ENCODE measurements around the gene GEN1.

The GEN1 gene

DNA sequence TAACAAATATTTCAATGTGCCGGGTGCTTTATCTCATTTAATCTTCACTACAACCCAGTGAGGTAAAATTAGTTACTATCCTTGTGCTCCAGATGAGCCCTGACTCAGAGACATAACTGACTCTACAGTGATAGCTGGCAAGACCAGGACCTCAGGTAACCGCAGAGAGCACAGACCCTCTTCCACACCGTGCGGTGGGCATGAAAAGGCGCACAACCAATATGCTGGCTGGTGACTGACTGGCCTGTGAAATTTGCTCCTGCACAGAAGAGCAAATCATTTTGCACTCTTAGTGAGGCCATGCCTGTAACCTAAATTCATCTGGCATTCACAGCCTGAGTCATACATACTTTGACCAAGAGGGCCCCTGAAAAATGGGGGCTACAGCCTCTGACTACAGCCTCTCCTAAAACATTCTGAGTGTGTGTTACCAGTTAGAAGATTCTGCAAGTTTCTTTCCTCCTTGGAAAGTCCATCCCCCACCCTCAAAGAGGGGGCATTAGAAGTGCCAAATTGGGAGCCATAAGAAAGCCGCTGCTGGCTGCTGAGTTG lies 39.9 kb downstream of the GEN1 start:
- Histone ChIP-seq H3K9ac (ENCODE audit: low read length) (no peak overlapping the region), H3K23ac (ENCODE audit: low read length in 2 of 2) (no peak overlapping the region), H3K27ac (ENCODE audit: low read length, poor library complexity, severe bottlenecking) (no peak overlapping the region), H2AFZ (ENCODE audit: low read depth, low read length) (no peak overlapping the region), H3K27me3 (ENCODE audit: control insufficient read depth in 1 of 2, insufficient read depth in 1 of 2, low read length in 2 of 2) (peaks cover 3 to 13% of the 10 kb centered on the region in 2 experiments), H3K14ac (ENCODE audit: low read length in 2 of 2) (peak overlapping the region in 1 of 2 experiments; percentile 91), H4K8ac (ENCODE audit: low read length) (no peak overlapping the region), H2BK5ac (ENCODE audit: low read depth, low read length, poor library complexity, severe bottlenecking) (no peak overlapping the region), H2AK5ac (ENCODE audit: low read length, severe bottlenecking) (no peak overlapping the region), H3K4me1 (ENCODE audit: control insufficient read depth, insufficient read depth, low read depth, low read length) (peaks cover 3% of the 10 kb centered on the region), H3K79me1 (replicated peaks; ENCODE audit: low read length, poor library complexity, severe bottlenecking) (no peaks in the 10 kb centered on the region), H3K4me2 (ENCODE audit: low read length, poor library complexity, severe bottlenecking) (no peak overlapping the region), H3K18ac (ENCODE audit: low read depth in 1 of 2, low read length in 2 of 2) (no peak overlapping the region), H2BK15ac (ENCODE audit: low read depth, poor library complexity, severe bottlenecking) (no peak overlapping the region), H4K91ac (ENCODE audit: low read length) (peak overlapping the region; percentile 11), H3K9me3 (ENCODE audit: control insufficient read depth, low read length) (no peaks in the 10 kb centered on the region), H3K4ac (ENCODE audit: low read depth in 1 of 2, low read length in 2 of 2) (no peak overlapping the region), H2BK120ac (ENCODE audit: low read depth, low read length) (no peak overlapping the region), H2BK12ac (ENCODE audit: low read length in 2 of 2) (peak overlapping the region in 1 of 2 experiments; percentile 77), H3K4me3 (ENCODE audit: insufficient read depth in 1 of 2, low read depth in 1 of 2, low read length in 2 of 2) (peak overlapping the region in 1 of 2 experiments; percentile 29), H3K36me3 (ENCODE audit: control insufficient read depth in 1 of 2, insufficient read depth in 2 of 2, low read depth in 1 of 2, low read length in 2 of 2) (no peaks in the 10 kb centered on the region)
- WGBS: 74% methylated on average over 6 of the region's 6 CpGs
- DNase-seq: peak; percentile 18

DNA sequence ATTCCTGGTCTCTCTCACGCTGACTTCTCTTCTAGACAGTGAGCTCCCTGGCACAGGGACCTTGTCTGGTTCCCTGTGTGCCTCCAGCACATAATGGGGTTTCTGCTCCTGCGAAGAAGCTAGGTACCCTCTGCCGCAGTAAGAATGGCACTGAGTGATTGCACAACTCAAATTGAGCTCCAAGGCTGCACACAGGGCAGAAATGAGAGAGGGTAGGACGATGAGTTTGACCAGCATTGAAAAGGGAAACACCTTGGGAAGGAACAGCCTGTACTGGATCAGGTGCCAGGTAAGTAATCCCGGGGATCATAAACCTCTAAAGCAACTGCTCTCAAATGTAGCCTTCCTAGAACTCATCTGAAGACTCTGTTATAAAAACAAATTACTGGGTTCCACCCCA lies 41.4 kb downstream of the GEN1 start:
- Histone ChIP-seq H3K14ac (ENCODE audit: low read length in 2 of 2) (no peak overlapping the region), H2AK5ac (ENCODE audit: low read length, severe bottlenecking) (no peak overlapping the region), H3K36me3 (ENCODE audit: control insufficient read depth in 1 of 2, insufficient read depth in 2 of 2, low read depth in 1 of 2, low read length in 2 of 2) (no peaks in the 10 kb centered on the region), H3K4me2 (ENCODE audit: low read length, poor library complexity, severe bottlenecking) (no peak overlapping the region), H2BK120ac (ENCODE audit: low read depth, low read length) (no peak overlapping the region), H2BK12ac (ENCODE audit: low read length in 2 of 2) (no peak overlapping the region), H4K91ac (ENCODE audit: low read length) (no peak overlapping the region), H3K27me3 (ENCODE audit: control insufficient read depth in 1 of 2, insufficient read depth in 1 of 2, low read length in 2 of 2) (peaks cover 5 to 13% of the 10 kb centered on the region in 2 experiments), H3K9ac (ENCODE audit: low read length) (no peak overlapping the region), H3K4ac (ENCODE audit: low read depth in 1 of 2, low read length in 2 of 2) (no peak overlapping the region), H3K4me1 (ENCODE audit: control insufficient read depth, insufficient read depth, low read depth, low read length) (peaks cover 3% of the 10 kb centered on the region), H2AFZ (ENCODE audit: low read depth, low read length) (no peak overlapping the region), H2BK15ac (ENCODE audit: low read depth, poor library complexity, severe bottlenecking) (peak overlapping the region; percentile 65), H3K79me1 (replicated peaks; ENCODE audit: low read length, poor library complexity, severe bottlenecking) (no peaks in the 10 kb centered on the region), H3K23ac (ENCODE audit: low read length in 2 of 2) (no peak overlapping the region), H3K4me3 (ENCODE audit: insufficient read depth in 1 of 2, low read depth in 1 of 2, low read length in 2 of 2) (no peak overlapping the region), H4K8ac (ENCODE audit: low read length) (no peak overlapping the region), H3K27ac (ENCODE audit: low read length, poor library complexity, severe bottlenecking) (no peak overlapping the region), H2BK5ac (ENCODE audit: low read depth, low read length, poor library complexity, severe bottlenecking) (no peak overlapping the region), H3K9me3 (ENCODE audit: control insufficient read depth, low read length) (no peaks in the 10 kb centered on the region), H3K18ac (ENCODE audit: low read depth in 1 of 2, low read length in 2 of 2) (no peak overlapping the region)
- DNase-seq: no peak
- WGBS: 89% methylated on average over 4 of the region's 5 CpGs

DNA sequence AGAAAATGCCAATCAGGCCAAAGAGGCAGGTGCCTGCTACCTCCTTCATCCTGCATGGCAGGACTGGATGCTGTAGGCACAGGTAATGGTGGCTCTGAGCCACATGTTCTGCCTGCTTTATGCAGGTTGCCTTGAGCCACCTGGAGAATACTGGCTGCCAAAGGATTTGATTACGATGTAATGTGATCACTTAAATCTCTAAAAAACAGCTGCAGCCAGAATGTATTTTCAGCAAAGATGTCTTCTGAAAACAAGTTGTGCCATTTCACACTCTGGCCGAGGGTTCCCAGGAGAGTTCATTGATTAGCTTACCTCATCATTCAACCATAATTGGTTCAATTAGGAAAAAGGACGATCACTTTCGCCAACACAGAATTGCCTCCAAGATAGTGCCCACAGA lies 44.4 kb downstream of the GEN1 start:
- H3K14ac ChIP-seq (ENCODE audit: low read length in 2 of 2): no peak overlapping the region
- 93% methylated on average over 4 of the region's 4 CpGs for WGBS

DNA sequence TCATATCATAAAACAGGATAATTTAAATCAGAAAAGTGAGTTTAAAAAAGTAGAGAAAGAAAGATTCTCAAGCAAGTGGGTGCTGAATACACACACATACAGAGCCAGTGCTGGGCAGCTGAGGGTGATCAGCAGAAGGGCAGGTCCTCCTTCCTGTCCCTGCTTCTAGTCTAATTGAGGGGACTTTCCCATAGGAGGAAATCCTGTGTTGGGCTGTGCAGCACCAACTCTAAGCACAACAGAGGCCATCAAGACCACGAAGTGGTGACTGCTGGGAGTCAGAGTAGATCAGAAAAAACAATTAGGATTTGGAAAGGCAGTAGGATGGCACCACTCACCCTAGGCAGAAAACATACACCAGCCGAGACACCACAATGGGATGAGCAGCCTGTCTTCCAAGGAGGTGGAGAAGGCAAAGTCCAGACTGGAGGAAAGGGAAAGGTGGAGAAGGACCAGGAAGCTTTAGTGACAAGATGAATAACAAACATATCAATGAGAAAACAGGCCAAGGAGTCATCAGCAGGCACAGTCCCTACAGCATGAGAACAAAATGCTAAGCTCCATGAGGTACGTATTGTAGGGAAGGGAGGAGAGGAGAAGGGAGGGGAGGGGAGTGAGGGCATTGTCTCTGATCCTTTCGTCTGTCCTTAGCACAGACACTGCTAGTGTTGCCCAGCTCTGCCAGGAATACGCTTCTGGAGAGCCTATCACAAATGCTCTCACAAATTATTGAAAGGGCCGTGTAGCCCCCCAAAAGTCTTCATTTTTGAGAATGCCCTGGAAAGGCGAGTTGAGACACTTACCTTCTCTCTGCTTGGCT lies 45.6 kb downstream of the GEN1 start:
- Histone ChIP-seq H3K4me3 (ENCODE audit: insufficient read depth in 1 of 2, low read depth in 1 of 2, low read length in 2 of 2) (no peak overlapping the region), H2BK12ac (ENCODE audit: low read length in 2 of 2) (no peak overlapping the region), H3K18ac (ENCODE audit: low read depth in 1 of 2, low read length in 2 of 2) (no peak overlapping the region), H2BK120ac (ENCODE audit: low read depth, low read length) (no peak overlapping the region), H2AK5ac (ENCODE audit: low read length, severe bottlenecking) (no peak overlapping the region), H3K27ac (ENCODE audit: low read length, poor library complexity, severe bottlenecking) (no peak overlapping the region), H4K8ac (ENCODE audit: low read length) (no peak overlapping the region), H3K23ac (ENCODE audit: low read length in 2 of 2) (no peak overlapping the region), H3K79me1 (replicated peaks; ENCODE audit: low read length, poor library complexity, severe bottlenecking) (no peaks in the 10 kb centered on the region), H2BK5ac (ENCODE audit: low read depth, low read length, poor library complexity, severe bottlenecking) (no peak overlapping the region), H3K9ac (ENCODE audit: low read length) (no peak overlapping the region), H3K4ac (ENCODE audit: low read depth in 1 of 2, low read length in 2 of 2) (no peak overlapping the region), H3K4me2 (ENCODE audit: low read length, poor library complexity, severe bottlenecking) (no peak overlapping the region), H2BK15ac (ENCODE audit: low read depth, poor library complexity, severe bottlenecking) (no peak overlapping the region), H2AFZ (ENCODE audit: low read depth, low read length) (no peak overlapping the region), H4K91ac (ENCODE audit: low read length) (no peak overlapping the region), H3K14ac (ENCODE audit: low read length in 2 of 2) (no peak overlapping the region), H3K36me3 (ENCODE audit: control insufficient read depth in 1 of 2, insufficient read depth in 2 of 2, low read depth in 1 of 2, low read length in 2 of 2) (no peaks in the 10 kb centered on the region), H3K27me3 (ENCODE audit: control insufficient read depth in 1 of 2, insufficient read depth in 1 of 2, low read length in 2 of 2) (peaks cover 5 to 9% of the 10 kb centered on the region in 2 experiments), H3K9me3 (ENCODE audit: control insufficient read depth, low read length) (no peaks in the 10 kb centered on the region), H3K4me1 (ENCODE audit: control insufficient read depth, insufficient read depth, low read depth, low read length) (no peaks in the 10 kb centered on the region)
- 68% methylated on average over 6 of the region's 7 CpGs for WGBS
- no peak for DNase-seq

More for the DNA sequence above, 44.4 kb downstream of the GEN1 start:
- no peak overlapping the region for H2AFZ ChIP-seq (ENCODE audit: low read depth, low read length)
- no peak overlapping the region for H3K23ac ChIP-seq (ENCODE audit: low read length in 2 of 2)
- H2BK15ac ChIP-seq (ENCODE audit: low read depth, poor library complexity, severe bottlenecking): no peak overlapping the region
- no peak overlapping the region for H2BK120ac ChIP-seq (ENCODE audit: low read depth, low read length)
- H4K8ac ChIP-seq (ENCODE audit: low read length): no peak overlapping the region
- H2BK12ac ChIP-seq (ENCODE audit: low read length in 2 of 2): no peak overlapping the region
- H3K18ac ChIP-seq (ENCODE audit: low read depth in 1 of 2, low read length in 2 of 2): no peak overlapping the region
- no peaks in the 10 kb centered on the region for H3K36me3 ChIP-seq (ENCODE audit: control insufficient read depth in 1 of 2, insufficient read depth in 2 of 2, low read depth in 1 of 2, low read length in 2 of 2)
- H3K9ac ChIP-seq (ENCODE audit: low read length): no peak overlapping the region
- H3K4me1 ChIP-seq (ENCODE audit: control insufficient read depth, insufficient read depth, low read depth, low read length): peaks cover 3% of the 10 kb centered on the region
- no peak overlapping the region for H2AK5ac ChIP-seq (ENCODE audit: low read length, severe bottlenecking)
- H3K27ac ChIP-seq (ENCODE audit: low read length, poor library complexity, severe bottlenecking): no peak overlapping the region
- no peak overlapping the region for H3K4ac ChIP-seq (ENCODE audit: low read depth in 1 of 2, low read length in 2 of 2)
- H2BK5ac ChIP-seq (ENCODE audit: low read depth, low read length, poor library complexity, severe bottlenecking): no peak overlapping the region
- no peak overlapping the region for H3K4me3 ChIP-seq (ENCODE audit: insufficient read depth in 1 of 2, low read depth in 1 of 2, low read length in 2 of 2)
- no peak overlapping the region for H3K4me2 ChIP-seq (ENCODE audit: low read length, poor library complexity, severe bottlenecking)
- H3K27me3 ChIP-seq (ENCODE audit: control insufficient read depth in 1 of 2, insufficient read depth in 1 of 2, low read length in 2 of 2): peaks cover 5 to 9% of the 10 kb centered on the region in 2 experiments
- H3K9me3 ChIP-seq (ENCODE audit: control insufficient read depth, low read length): no peaks in the 10 kb centered on the region
- no peak overlapping the region for H4K91ac ChIP-seq (ENCODE audit: low read length)
- DNase-seq: no peak
- no peaks in the 10 kb centered on the region for H3K79me1 ChIP-seq (replicated peaks; ENCODE audit: low read length, poor library complexity, severe bottlenecking)

All from mesenchymal stem cell (in vitro differentiated cells and primary cell).